HG02938 (cell line): ENCODE measurements around the gene TGIF2.
"Not testable (repeated sequence)": the region's sequence is repeated elsewhere in the genome, so short reads cannot be mapped to it uniquely, and the experiment has no call there.

Experiments used
- ATAC-seq: cut with Tn5 transposase; IDR thresholded peaks from one replicate; pipeline ENCODE4 v1.9.1; 2021; ENCODE audit warnings: mild to moderate bottlenecking, moderate library complexity; ENCODE audit not compliant: unreplicated experiment

The TGIF2 gene

GRCh38 chr20:36607586-36608387, 34.4 kb downstream of the TGIF2 start:
- no peak for ATAC-seq

GRCh38 chr20:36608388-36608728, 35.0 kb downstream of the TGIF2 start:
- ATAC-seq, result not testable (repeated sequence)

GRCh38 chr20:36611625-36612024, 38.2 kb downstream of the TGIF2 start:
- ATAC-seq, result no peak

GRCh38 chr20:36613974-36614373, 40.6 kb downstream of the TGIF2 start:
- no peak for ATAC-seq

DNA sequence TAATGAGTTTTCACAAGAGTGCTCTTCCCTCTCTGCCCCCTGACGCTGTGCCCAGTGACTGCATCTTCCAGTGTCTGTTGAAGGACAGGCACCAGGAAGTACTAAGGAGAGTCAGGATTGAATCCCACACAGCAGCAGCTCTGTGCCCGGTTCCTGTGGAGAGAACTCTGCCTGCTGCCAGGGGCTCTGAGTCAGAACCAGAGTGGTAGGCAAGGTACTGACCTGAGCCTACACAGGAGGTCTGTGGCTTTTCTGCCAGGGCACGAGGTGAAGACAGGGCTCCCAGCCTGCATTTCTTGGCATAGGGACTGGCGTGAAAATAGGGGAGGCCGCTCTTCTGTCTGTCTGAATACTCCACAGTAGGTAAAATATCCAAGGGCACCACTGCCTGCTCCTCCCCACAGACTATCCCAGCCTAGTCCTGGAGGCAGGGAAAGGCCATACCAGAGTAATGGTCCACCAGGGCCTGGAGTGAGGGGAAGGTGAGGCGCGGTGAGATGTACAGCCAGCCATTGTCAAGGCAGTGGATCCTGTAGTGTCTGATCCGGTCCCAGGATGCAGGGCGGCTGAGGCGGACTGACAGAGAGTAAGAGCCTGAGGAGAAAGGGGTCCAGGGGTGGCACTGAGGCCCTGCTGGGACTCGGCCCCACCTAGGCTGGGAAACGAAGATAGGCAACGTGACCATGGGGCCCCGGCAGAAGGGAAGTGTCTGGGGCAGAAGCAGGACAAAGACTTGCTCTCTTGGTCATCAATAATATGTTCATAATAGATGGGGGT, 41.6 kb downstream of the TGIF2 start:
- ATAC-seq, result no peak

GRCh38 chr20:36620917-36621316, 47.5 kb downstream of the TGIF2 start:
- ATAC-seq, result no peak

GRCh38 chr20:36623444-36623843, 50.0 kb downstream of the TGIF2 start:
- no peak for ATAC-seq

- no peak for ATAC-seq
These were observed 50.9 kb downstream of the TGIF2 start for GRCh38 chr20:36624068-36624943.

- no peak for ATAC-seq
These were observed 51.5 kb downstream of the TGIF2 start for GRCh38 chr20:36624944-36625324.

DNA sequence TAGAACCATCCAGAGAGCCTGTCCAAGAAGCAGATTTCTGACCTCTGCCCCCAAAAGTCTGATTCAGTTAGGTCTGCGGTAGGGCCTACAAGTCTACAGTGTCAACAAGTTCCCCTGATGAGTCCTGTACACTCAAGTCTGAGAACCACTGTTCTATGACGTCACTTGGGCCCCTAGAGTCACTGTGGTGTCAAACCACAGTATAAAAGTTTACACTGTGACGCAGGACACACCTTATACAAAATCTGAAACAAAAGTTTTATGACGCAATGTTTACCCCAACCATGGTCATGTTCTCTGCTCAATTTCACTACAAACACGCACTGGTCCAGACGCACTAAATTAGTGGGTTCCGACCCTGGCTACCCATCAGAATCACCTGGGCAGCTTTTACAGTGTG, 54.7 kb downstream of the TGIF2 start:
- no peak for ATAC-seq

DNA sequence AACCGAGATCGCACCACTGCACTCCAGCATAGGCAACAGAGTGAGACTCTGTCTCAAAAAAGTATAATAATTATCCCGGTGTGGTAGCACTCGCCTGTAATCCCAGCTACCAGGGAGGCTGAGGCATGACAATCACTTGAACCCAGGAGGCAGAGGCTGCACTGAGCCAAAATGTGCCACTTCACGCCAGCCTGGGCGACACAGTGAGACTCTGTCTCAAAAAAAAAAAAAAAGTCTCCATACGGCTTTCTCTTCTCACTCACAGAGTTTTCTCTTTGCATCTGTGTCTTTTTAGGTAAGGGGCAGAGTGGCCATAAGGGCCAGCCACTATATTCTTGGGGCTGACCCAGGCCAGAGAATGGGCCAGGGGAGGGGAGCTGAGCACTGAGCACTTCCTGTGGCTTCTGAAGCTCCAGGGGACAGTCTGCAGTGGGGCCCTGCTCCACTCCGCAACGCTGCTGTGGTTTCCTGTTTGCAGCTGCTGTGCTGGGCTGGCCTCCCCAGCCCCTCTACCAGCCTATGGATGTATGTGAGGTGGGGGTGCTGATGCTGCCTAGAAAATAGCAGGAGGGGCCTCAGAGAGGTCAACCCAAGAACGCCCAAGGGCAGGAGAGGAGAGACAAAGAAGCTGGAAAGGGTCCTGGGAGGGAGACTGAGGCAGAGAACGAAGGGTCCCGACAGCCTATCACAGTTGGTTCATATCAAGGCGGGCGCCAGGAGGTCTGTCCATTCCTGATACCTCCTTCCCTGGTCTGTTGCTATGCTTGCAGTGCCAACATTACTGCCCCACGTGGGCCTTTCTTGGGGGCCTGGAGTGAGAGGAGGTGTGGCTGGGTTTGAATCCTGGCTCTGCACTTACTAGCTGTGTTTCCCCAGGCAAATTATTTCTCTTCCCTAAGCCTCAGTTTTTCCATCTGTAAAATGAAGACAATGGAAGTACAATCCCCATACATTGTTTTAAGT, 56.6 kb downstream of the TGIF2 start:
- no peak for ATAC-seq

- no peak for ATAC-seq
These were observed 58.2 kb downstream of the TGIF2 start for GRCh38 chr20:36631646-36632045.

- ATAC-seq, result no peak
These were observed 58.7 kb downstream of the TGIF2 start for GRCh38 chr20:36632147-36632486.

- no peak for ATAC-seq
These were observed 59.3 kb downstream of the TGIF2 start for GRCh38 chr20:36632487-36633284.

- no peak for ATAC-seq
These were observed 59.9 kb downstream of the TGIF2 start for GRCh38 chr20:36633285-36633772.

DNA sequence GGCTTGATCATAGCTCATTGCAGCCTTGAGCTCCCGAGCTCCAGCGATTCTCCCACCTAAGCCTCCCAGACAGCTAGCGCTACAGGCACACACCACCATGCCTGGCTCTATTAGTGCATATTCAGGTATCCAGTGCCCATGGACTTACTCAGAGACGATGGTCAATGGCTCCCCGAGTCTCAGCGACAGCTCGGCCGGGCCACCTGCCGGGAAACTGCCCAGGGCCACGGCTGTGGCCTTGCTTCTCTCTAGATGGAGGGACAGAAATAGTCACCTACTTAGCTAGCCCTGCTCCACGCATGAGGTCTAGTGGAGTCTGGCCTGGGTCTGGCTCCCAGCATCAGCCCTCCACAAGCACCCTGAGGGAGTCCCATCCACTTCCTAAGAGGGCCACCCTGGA, 60.9 kb downstream of the TGIF2 start:
- no peak for ATAC-seq

DNA sequence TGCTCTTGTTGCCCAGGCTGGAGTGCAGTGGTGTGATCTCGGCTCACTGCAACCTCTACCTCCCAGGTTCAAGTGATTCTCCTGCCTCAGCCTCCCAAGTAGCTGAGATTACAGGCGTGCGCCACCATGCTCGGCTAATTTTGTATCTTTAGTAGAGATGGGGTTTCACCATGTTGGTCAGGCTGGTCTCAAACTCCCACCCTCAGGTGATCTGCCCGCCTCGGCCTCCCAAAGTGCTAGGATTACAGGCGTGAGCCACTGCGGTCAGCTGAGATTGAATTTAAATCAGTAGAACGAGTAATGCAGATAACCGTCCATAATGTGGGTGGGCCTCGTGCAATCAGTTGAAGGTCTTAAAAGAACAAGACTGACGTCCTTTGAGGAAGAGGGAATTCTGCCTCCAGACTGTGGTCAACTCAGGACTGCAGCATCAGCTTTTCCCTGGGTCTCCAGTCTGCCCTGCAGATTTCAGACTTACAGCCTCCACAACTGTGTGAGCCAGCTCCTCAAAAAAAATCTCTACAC, 65.5 kb downstream of the TGIF2 start:
- ATAC-seq, result not testable (repeated sequence)

DNA sequence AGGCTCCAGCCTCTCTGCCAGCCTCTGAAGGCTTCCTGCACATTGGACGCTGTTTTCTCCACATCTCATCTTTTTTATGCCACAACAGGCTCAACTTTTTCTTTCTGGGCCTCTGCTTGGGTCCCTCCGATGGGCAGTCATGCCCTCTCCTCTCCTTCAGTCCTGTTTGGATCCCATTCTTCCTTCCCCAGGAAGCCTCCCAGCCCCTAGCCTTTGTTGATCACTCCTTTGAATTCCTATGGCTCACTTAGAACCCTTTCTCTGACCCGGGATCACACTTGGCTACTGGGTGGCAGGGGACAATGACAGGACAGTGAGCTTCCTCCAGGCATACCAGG, 68.1 kb downstream of the TGIF2 start:
- ATAC-seq, result no peak

DNA sequence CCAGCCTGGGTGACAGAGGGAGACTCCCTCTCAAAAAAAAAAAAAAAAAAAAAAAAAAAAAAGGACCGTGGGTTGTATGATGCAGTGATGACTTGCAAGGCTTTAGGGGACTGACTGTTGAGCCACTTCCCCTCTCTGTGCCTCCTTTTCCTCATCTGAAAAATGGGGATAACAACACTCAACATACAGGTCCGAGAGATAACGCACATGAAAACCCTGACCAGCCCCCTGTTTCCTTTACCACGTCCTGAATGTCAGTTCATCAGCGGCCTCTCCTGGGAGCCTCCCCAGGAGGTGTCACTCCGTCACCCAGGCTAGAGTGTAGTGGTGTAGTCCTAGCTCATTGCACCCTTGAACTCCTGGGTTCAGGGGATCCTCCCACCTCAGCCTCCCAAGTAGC, 68.7 kb downstream of the TGIF2 start:
- no peak for ATAC-seq
